CD4-positive, alpha-beta T cell treated with Interleukin-12 subunit alpha and Interleukin-12 subunit beta, for 1 hour (primary cell): ENCODE data around the gene NOL7.
A peak's percentile ranks its signal among the peaks of the same experiment; 100 is the strongest.

ENCODE experiments used
- DNase-seq: peaks from one replicate; pipeline ENCODE4 v3.0.0-alpha.2; 2020

The NOL7 gene

GRCh38 chr6:13600036-13600435 is 15.1 kb upstream of the NOL7 start:
- DNase-seq: no peak

DNA sequence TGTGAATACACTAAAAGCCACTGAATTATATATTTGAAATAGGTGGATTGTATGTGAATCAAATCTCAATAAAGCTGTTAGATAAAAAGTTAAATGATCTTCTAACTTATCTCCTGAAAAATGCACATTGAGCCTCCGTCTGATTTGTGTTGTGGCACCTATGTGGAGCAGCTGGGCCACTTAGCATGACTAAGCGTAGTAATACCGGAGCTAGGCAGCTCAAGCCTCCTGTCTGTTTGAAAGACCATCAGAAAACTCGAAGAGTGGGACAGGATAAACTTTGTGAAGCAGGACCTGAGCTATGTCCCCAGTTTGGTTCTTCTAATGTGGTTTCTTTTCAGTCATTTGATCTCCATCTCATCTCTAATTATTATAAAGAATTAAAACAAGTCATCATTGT is 11.0 kb upstream of the NOL7 start:
- DNase-seq: no peak

DNA sequence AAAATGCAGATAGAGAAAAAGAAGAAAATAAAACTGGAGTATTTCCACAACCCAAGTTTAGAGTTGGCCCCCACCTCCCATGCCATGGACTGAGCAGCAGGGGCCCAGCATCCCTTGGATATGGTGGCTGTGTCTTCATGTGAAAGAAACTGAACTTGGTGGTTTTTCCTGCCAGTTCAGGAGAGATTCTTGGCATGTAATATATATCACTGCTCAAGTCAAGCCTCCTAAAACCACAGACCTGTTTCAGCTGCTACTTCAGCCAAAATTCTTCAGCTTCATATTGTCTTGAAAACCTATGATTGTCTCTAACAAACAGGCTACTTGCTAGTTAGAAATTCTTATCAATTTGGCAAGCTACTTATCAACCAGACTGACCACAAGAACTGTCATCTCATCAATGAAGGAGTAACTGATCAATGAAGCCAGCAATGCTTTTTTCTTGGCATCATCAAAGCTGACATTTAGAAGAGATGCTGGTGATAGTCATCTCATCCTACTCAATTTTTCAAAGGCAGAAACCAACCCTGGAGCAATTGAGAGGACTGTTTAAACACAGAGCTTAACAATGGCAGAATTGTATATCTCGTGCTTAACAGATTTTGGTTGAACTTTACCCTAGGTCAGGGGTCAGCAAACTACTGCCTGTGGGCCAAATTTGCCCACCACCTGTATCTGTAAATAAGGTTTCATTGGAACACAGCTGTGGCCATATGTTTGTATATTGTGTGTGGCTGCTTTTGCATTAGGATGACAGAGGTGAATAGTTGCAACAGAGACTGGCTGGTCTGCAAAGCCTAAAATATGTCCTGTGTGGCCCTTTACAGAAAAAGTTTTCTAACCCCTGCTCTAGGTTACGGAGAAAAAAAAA is 10.4 kb upstream of the NOL7 start:
- DNase-seq: no peak

- no peak for DNase-seq
These were observed 9.5 kb upstream of the NOL7 start for GRCh38 chr6:13605634-13606033.

- peak; percentile 7 for DNase-seq
These were observed 3.4 kb upstream of the NOL7 start for GRCh38 chr6:13611715-13612114.

DNA sequence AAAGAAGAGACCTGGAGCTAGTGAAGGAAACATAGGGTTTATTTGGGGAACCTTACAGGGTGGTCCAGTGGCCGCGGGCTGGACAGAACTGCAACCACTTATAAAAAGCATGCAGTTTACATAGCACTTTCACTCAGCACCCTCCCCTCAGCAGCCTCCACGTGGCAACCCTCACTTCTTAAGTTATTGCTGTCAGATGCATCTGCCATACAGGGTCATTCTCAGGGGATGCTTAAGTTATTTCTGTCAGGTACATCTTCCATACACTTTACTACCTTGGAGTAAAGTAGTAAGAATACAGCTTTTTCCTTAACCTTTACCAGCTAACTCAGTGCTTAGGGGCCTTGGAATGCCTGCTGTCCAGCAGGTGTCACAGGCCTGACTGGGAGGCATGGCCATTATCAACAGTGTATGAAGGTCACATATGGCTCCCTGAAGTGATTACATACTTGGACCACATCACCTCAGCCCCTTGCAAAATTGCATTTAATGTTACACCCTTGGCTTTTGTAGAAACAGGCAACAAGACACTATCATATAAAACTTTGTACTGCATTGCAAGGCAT is 2.0 kb upstream of the NOL7 start:
- DNase-seq: no peak

DNA sequence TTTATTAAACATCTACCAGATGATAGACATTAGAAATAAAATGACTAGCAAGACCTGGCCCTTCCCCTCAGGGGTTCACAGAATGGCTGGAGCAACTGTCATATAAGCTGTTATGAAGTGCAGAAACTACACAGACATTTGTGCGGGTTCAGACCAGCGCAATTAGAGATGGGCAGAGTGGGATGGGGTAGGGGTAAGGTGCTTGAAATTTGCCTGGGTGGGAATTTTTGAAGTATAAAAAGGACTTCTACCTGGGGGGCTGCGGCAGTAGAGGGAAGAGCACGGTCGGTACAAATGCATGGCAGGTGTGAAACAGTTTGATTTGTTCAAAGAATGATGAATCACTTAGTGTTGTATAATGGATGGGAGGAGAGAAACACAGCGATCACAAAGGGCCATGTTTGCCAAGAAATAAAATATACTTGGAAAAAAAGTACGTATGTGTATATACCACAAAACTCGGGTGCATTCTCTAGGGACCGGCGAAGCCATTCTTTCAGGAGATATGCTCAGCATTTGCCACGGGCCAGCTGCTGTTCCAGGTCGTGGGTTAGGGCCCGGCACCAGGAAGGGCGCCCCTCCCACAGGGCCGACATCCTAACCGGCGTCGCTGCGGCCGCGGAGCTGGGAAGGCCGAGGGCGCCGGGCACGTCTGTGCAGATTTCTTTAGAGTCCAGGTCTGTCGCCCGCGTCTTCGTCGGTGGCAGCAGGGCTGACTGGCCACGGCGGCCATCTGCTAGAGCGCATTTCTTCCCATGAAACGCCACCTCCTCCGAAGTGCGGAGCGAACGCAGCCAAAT is 809 bp upstream of the NOL7 start:
- no peak for DNase-seq

- peak; percentile 41 for DNase-seq
These were observed 621 bp downstream of the NOL7 start for GRCh38 chr6:13615792-13616120.

DNA sequence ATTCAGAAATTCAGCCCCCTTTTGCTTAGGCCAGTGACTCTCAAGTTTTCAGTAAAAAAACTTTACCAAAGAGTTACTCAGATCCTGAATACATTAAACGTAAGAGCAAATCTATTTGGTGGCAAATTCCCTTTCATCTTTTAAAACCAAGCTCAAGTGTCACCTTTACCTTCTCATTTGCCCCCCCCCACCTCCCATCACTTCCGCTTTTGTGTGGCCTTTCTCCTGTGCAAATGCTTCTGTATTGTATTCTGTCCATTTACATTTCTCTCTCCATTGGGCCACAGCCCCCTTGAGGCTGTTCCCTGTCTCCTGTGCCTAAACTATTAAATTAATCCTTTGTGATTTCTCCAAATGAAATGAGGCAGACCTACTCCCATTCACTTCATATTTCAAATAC is 1.9 kb downstream of the NOL7 start:
- DNase-seq: no peak

DNA sequence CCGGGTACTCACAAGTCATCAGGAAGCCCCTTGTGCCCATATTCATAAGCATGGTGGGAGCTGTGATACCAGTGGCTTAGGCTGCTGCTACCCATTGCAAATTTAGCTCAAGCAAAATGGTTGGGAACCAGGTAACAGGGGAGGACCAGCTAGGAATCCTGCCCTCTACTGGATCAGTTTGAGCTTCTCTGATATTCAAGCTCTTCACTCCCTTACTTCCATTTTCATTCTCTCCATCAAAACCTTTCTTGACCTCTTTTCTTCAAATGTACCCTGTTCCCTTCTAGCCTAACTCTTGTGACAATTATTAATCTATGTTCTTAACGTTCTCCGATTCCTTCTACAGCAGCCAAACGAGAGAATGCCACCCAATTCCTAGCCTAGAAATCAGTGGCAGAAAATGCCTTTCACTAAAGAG is 9.7 kb downstream of the NOL7 start:
- DNase-seq: peak; percentile 61

DNA sequence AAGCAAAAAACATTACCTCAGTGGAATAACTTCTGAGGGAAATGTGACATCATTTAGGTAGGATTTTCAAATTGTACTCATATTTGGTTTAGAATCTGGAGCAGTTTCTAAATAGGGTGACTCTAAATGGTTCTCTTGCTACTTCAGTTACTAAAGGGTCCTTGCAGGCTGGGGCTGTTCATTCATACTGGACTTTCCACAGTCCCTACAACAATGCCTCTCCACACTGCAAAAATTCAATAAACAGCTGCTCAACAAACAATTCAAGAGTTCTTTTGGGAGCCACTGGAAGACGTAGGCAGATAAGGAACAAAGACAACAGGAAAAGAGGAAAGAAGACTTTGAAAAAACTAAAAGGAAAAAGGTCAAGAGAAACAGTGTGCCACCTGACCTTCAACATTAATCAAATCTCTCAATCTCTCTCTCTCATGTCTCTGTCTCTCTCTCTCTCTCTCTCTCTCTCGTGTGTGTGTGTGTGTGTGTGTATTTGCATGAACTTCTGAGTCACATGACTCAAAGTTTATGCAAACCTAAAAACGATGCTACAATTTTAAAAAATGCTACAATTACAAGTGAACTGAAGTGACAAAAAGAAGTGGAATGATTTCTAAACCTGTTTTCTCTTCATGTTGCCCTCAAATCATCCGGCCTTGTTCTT is 14.5 kb downstream of the NOL7 start:
- DNase-seq: no peak

GRCh38 chr6:13630499-13630898 is 15.4 kb downstream of the NOL7 start:
- DNase-seq: no peak

DNA sequence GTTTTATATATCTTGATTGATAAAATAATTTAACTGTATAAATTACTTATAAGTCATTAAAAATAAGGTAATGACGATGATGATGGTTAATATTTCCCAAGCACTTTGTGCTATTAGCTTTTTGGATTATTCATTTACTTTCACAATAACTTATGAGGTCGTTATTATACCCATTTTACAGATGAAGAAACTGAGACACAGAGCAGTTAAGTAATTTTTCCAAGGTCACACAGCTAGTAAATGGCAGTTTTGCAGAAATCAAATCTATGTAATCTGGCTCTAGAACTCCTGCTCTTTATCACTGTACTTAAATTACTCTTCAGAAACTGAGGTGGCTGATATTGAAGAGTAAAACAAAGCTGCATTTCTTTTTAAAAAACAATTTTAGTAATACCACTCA is 18.2 kb downstream of the NOL7 start:
- DNase-seq: no peak

- no peak for DNase-seq
These were observed 21.0 kb downstream of the NOL7 start for GRCh38 chr6:13635948-13636658.

DNA sequence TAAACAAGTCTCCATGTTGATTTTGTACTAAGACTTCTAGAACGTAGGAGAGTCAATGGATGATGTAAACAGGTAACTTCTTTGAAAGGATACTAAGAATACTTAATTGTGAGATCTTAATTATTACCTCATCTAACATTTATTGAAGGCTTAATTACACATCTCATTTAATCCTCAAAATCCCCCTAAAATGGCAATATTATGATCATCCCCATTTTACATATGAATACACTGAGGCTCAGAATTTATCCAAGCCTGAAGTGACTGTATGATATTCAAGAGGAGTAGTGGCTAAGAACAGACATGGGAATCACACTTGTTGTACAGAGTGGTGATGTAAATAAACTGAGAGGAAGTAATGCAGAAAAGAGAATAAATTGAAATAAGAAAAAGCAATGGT is 22.9 kb downstream of the NOL7 start:
- no peak for DNase-seq

- no peak for DNase-seq
These were observed 23.5 kb downstream of the NOL7 start for GRCh38 chr6:13638626-13639025.

- DNase-seq: no peak
These were observed 26.2 kb downstream of the NOL7 start for GRCh38 chr6:13641315-13641714.

DNA sequence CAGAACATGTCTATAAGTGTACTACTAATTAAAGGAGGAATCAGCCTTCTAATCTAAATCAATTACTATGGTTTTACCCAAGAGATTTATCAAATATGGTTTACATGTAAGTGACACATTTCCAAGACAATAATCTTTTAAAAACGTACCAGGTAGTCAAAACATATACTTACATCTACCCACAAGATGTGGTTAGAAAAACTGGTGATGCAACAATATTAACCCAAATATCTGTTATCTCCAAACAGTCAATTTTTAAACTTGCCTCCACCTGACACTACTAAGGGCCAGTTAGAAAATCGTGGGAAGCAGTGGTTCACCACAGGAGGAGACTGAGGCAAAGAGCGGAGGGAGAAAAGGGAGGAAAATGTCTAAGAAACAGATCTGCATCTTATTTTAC is 28.0 kb downstream of the NOL7 start:
- no peak for DNase-seq

GRCh38 chr6:13648850-13649249 is 33.7 kb downstream of the NOL7 start:
- no peak for DNase-seq

- no peak for DNase-seq
These were observed 34.3 kb downstream of the NOL7 start for GRCh38 chr6:13649393-13649792.

DNA sequence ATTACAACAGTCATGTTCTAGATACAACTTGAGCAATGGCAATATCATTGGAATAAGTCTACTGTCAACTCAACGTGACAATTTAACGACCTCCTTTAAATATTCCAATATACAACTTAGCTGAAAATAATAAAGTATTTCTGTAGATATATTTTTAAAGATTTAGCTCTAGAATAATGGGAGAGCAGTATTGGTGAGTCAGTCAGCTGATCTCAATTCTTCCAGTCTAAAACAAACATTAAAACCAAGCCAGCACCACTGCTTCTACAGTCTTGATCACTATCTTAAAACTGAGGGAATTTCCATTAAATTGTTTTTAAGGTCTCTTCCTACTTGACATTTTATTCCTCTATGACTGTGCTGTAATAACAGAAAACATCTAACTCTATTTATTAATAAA is 38.2 kb downstream of the NOL7 start:
- no peak for DNase-seq

- no peak for DNase-seq
These were observed 39.4 kb downstream of the NOL7 start for GRCh38 chr6:13654496-13654895.

- DNase-seq: no peak
These were observed 40.6 kb downstream of the NOL7 start for GRCh38 chr6:13655700-13656099.
